PFSK-1 (cell line): ENCODE data around the gene TP53TG5.

ENCODE experiments used
- FOXP2 ChIP-seq: optimal IDR thresholded peaks from 2 replicates; pipeline ENCODE3; 2011; ENCODE audit warnings: borderline replicate concordance, control low read depth, inconsistent platforms; ENCODE audit not compliant: insufficient read depth; ENCODE audit errors: extremely low read length, extremely low read depth
- POLR2AphosphoS5 ChIP-seq: IDR thresholded peaks from 2 replicates; pipeline ENCODE4 v1.6.1; 2012; ENCODE audit warnings: low read depth, mild to moderate bottlenecking, control low read depth, low read length, moderate library complexity
- TF ChIP-seq, protein P1 (sequence below), 2 experiments: IDR thresholded peaks; 2 replicates each; pipeline versions ENCODE4 v1.6.1 to v1.8.0; 2011 to 2012; ENCODE audit warnings: low read depth in 2 of 2, low read length in 2 of 2, control low read depth in 1 of 2, inconsistent platforms in 1 of 2, mild to moderate bottlenecking in 1 of 2, moderate library complexity in 1 of 2; ENCODE audit not compliant: insufficient read depth in 1 of 2

DNA sequence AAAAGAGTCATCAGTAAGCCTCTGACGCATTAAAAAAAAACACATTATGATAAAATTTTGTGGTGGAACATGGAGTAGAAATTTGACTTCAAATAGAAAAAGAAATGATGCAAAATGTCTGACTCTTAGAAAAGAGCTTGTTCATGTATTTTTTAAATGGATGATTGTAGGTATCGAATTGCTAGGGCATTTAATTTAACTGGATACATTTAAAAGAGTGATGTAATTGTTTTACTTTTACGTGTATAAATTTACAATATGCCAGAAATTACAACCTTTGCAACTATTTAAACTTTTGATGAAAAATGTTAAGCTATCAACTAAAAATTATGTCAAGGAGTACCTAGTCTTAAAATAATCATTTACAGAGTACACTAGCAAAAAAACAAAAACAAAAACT is 25.4 kb downstream of the TP53TG5 start:
- TF ChIP-seq, protein P1, sequence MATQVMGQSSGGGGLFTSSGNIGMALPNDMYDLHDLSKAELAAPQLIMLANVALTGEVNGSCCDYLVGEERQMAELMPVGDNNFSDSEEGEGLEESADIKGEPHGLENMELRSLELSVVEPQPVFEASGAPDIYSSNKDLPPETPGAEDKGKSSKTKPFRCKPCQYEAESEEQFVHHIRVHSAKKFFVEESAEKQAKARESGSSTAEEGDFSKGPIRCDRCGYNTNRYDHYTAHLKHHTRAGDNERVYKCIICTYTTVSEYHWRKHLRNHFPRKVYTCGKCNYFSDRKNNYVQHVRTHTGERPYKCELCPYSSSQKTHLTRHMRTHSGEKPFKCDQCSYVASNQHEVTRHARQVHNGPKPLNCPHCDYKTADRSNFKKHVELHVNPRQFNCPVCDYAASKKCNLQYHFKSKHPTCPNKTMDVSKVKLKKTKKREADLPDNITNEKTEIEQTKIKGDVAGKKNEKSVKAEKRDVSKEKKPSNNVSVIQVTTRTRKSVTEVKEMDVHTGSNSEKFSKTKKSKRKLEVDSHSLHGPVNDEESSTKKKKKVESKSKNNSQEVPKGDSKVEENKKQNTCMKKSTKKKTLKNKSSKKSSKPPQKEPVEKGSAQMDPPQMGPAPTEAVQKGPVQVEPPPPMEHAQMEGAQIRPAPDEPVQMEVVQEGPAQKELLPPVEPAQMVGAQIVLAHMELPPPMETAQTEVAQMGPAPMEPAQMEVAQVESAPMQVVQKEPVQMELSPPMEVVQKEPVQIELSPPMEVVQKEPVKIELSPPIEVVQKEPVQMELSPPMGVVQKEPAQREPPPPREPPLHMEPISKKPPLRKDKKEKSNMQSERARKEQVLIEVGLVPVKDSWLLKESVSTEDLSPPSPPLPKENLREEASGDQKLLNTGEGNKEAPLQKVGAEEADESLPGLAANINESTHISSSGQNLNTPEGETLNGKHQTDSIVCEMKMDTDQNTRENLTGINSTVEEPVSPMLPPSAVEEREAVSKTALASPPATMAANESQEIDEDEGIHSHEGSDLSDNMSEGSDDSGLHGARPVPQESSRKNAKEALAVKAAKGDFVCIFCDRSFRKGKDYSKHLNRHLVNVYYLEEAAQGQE (IDR thresholded peaks at IDR 0.05; ENCODE audit: insufficient read depth in 1 of 2, low read depth in 2 of 2, low read length in 2 of 2) = no peak
- TF ChIP-seq POLR2AphosphoS5 (no peak), FOXP2 (no peak)
